ENCODE data around the gene ABCA13.

DNA sequence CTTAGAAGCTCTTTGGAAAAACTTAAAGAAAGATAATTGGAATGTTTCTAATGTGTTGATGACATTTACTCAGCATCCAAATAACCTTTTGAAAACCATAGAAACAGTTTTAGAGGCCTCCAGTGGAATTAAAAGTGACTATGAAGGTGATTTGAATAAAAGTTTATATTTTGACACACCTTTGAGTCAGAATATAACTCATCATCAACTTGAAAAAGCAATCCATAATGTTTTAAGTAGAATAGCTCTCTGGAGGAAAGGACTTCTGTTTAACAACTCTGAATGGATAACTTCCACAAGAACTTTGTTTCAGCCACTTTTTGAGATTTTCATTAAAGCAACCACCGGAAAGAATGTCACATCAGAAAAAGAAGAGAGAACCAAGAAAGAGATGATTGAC is 108.2 kb downstream of the ABCA13 start:
- TF ChIP-seq POLR2A (IDR thresholded peaks at IDR 0.05; ENCODE audit: borderline replicate concordance, extremely low read depth, insufficient read depth, insufficient read length) (no peak), EZH2 (IDR thresholded peaks at IDR 0.05) (no peak), SP1 (IDR thresholded peaks at IDR 0.05; ENCODE audit: low read depth) (no peak), JUND (IDR thresholded peaks at IDR 0.05) (no peak)
- TF ChIP-seq, protein P1, sequence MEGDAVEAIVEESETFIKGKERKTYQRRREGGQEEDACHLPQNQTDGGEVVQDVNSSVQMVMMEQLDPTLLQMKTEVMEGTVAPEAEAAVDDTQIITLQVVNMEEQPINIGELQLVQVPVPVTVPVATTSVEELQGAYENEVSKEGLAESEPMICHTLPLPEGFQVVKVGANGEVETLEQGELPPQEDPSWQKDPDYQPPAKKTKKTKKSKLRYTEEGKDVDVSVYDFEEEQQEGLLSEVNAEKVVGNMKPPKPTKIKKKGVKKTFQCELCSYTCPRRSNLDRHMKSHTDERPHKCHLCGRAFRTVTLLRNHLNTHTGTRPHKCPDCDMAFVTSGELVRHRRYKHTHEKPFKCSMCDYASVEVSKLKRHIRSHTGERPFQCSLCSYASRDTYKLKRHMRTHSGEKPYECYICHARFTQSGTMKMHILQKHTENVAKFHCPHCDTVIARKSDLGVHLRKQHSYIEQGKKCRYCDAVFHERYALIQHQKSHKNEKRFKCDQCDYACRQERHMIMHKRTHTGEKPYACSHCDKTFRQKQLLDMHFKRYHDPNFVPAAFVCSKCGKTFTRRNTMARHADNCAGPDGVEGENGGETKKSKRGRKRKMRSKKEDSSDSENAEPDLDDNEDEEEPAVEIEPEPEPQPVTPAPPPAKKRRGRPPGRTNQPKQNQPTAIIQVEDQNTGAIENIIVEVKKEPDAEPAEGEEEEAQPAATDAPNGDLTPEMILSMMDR (IDR thresholded peaks at IDR 0.05 in 2 of 3, conservative IDR thresholded peaks at IDR 0.05 in 1 of 3; ENCODE audit: borderline replicate concordance in 1 of 3, insufficient read depth in 1 of 3, low read depth in 2 of 3, low read length in 2 of 3) = no peak
- TF ChIP-seq, protein P2, sequence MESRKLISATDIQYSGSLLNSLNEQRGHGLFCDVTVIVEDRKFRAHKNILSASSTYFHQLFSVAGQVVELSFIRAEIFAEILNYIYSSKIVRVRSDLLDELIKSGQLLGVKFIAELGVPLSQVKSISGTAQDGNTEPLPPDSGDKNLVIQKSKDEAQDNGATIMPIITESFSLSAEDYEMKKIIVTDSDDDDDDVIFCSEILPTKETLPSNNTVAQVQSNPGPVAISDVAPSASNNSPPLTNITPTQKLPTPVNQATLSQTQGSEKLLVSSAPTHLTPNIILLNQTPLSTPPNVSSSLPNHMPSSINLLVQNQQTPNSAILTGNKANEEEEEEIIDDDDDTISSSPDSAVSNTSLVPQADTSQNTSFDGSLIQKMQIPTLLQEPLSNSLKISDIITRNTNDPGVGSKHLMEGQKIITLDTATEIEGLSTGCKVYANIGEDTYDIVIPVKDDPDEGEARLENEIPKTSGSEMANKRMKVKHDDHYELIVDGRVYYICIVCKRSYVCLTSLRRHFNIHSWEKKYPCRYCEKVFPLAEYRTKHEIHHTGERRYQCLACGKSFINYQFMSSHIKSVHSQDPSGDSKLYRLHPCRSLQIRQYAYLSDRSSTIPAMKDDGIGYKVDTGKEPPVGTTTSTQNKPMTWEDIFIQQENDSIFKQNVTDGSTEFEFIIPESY (IDR thresholded peaks at IDR 0.05; ENCODE audit: extremely low read depth, insufficient replicate concordance, low read length) = no peak
